HCT116 (cell line): ENCODE measurements around the gene CYB5A. TPM values are rescaled to one million over a fixed set of nuclear protein-coding genes. Genes with fewer than 3 reads are reported as not detected.

Experiments used
- ATAC-seq: fragments of 200-7000 bp; cut with Tn5 transposase; 2 replicates; pipeline ENCODE4 v1.9.1; 2020; ENCODE audit warnings: mild to moderate bottlenecking, moderate library complexity
- Bru-seq: library from RNA; stranded (reverse); fragments of 400-500 nt; gene quantifications from one replicate; lab custom pipeline; 2021; lab: Mats Ljungman, UMichigan
- BruChase-seq, 2 experiments: library from RNA; stranded (reverse); fragments of 400-500 nt; gene quantifications; one replicate each; lab custom pipeline; 2021; lab: Mats Ljungman, UMichigan
- BruUV-seq: library from RNA; stranded (reverse); fragments of 400-500 nt; replicated peaks from 2 replicates; lab custom pipeline; 2021; lab: Mats Ljungman, UMichigan
- CTCF ChIA-PET: fragments of 300-600 bp; sonication (Branson Sonifier 250); formaldehyde crosslinking; loops from one replicate; lab custom pipeline; 2021; ENCODE audit warnings: antibody characterized with exemption; lab: Charles Lee
- POLR2A ChIA-PET: fragments of 300-600, 350-600 bp; sonication (Branson Sonifier 250); formaldehyde crosslinking; loops from one replicate; lab custom pipeline; 2021; ENCODE audit warnings: antibody characterized with exemption; lab: Charles Lee
- RAD21 ChIA-PET, 2 experiments: fragments of 300-600 bp; sonication (Branson Sonifier 250); formaldehyde crosslinking; loops; one replicate each; lab custom pipeline; 2023; ENCODE audit warnings: low total read pairs in 2 of 2; ENCODE audit not compliant: uncharacterized antibody in 2 of 2, unreplicated experiment in 2 of 2, low non-redundant PET in 1 of 2; lab: Charles Lee
- DNase-seq: peaks from one replicate; pipeline ENCODE4 v3.0.0-alpha.2; 2010; ENCODE audit warnings: low read depth, low spot score
- H2AFZ ChIP-seq: fragments of 200-600 bp; shearing (Covaris generic), sonication (generic); 2 replicates; pipeline ENCODE4 v1.6.1; 2017; ENCODE audit warnings: low read depth, mixed run types, mixed read lengths, antibody characterized with exemption, low read length; ENCODE audit not compliant: poor library complexity, severe bottlenecking
- H3K27ac ChIP-seq: 2 replicates; pipeline ENCODE4 v1.5.1; 2012; ENCODE audit warnings: low read depth, low read length
- H3K27me3 ChIP-seq: fragments of 200-600 bp; sonication (generic); 2 replicates; pipeline ENCODE4 v1.6.1; 2016; ENCODE audit warnings: mixed run types, low read length, mixed read lengths; ENCODE audit not compliant: insufficient read depth
- H3K36me3 ChIP-seq, 2 experiments: fragments of 200-500 bp in 1 of 2; fragments of 200-600 bp in 1 of 2; sonication (Bioruptor generic) in 1 of 2; sonication (generic) in 1 of 2; 2 replicates each; pipeline versions ENCODE4 v1.5.1 to v1.6.1; 2014 to 2016; ENCODE audit warnings: low read length in 2 of 2, inconsistent platforms in 1 of 2, mixed read lengths in 1 of 2, mixed run types in 1 of 2; ENCODE audit not compliant: insufficient read depth in 2 of 2, control insufficient read depth in 1 of 2
- H3K4me1 ChIP-seq, 2 experiments: fragments of 200-600 bp in 1 of 2; sonication (generic) in 1 of 2; 2 replicates each; pipeline versions ENCODE4 v1.5.1 to v1.6.1; 2012 to 2017; ENCODE audit warnings: low read length in 2 of 2, inconsistent platforms in 1 of 2, mild to moderate bottlenecking in 1 of 2, mixed read lengths in 1 of 2, mixed run types in 1 of 2, moderate library complexity in 1 of 2; ENCODE audit not compliant: insufficient read depth in 2 of 2, control insufficient read depth in 1 of 2
- H3K4me2 ChIP-seq: fragments of 200-600 bp; sonication (generic); 2 replicates; pipeline ENCODE4 v1.6.1; 2017; ENCODE audit warnings: mixed run types, low read length, mixed read lengths
- H3K4me3 ChIP-seq, 2 experiments: fragments of 200-600 bp in 1 of 2; sonication (generic) in 1 of 2; replicated peaks in 1 of 2; 2 replicates each; pipeline ENCODE4 v1.5.1; 2011 to 2016; ENCODE audit warnings: low read length in 2 of 2, control low read depth in 1 of 2, low read depth in 1 of 2, mild to moderate bottlenecking in 1 of 2, mixed read lengths in 1 of 2, mixed run types in 1 of 2
- H3K79me2 ChIP-seq: fragments of 200-600 bp; sonication (generic); 2 replicates; pipeline ENCODE4 v1.6.1; 2017; ENCODE audit warnings: mild to moderate bottlenecking, mixed run types, low read length, moderate library complexity, mixed read lengths; ENCODE audit not compliant: insufficient read depth
- H3K9ac ChIP-seq: fragments of 200-600 bp; sonication (generic); 2 replicates; pipeline ENCODE4 v1.6.1; 2016; ENCODE audit warnings: low read length, mixed read lengths
- H3K9me2 ChIP-seq: fragments of 200-600 bp; sonication (generic), shearing (Covaris generic); 2 replicates; pipeline ENCODE4 v1.6.1; 2017; ENCODE audit warnings: mixed run types, mild to moderate bottlenecking, moderate library complexity; ENCODE audit not compliant: insufficient read depth
- H3K9me3 ChIP-seq, 2 experiments: fragments of 200-500 bp in 1 of 2; fragments of 200-600 bp in 1 of 2; sonication (Bioruptor generic) in 1 of 2; sonication (generic) in 1 of 2; 2 replicates each; pipeline ENCODE4 v1.6.1; 2014 to 2017; ENCODE audit warnings: low read length in 2 of 2, mixed read lengths in 2 of 2, inconsistent platforms in 1 of 2, low read depth in 1 of 2, mild to moderate bottlenecking in 1 of 2, mixed run types in 1 of 2, moderate library complexity in 1 of 2; ENCODE audit not compliant: control insufficient read depth in 1 of 2, insufficient read depth in 1 of 2
- H4K20me1 ChIP-seq: fragments of 200-600 bp; sonication (generic), shearing (Covaris generic); 2 replicates; pipeline ENCODE4 v1.6.1; 2017; ENCODE audit warnings: mixed run types, mild to moderate bottlenecking, moderate library complexity; ENCODE audit not compliant: insufficient read depth
- CBX3 ChIP-seq: IDR thresholded peaks from 2 replicates; pipeline ENCODE4 v1.6.1; 2012; ENCODE audit warnings: low read depth
- CEBPB ChIP-seq: IDR thresholded peaks from 2 replicates; pipeline ENCODE4 v1.6.1; 2012; ENCODE audit warnings: low read depth
- CTCF ChIP-seq, 3 experiments: fragments of 200-600 bp in 1 of 3; sonication (generic) in 1 of 3; IDR thresholded peaks in 2 of 3; conservative IDR thresholded peaks in 1 of 3; 2 replicates each; pipeline ENCODE4 v1.5.1; 2012 to 2017; ENCODE audit warnings: low read depth in 2 of 3, low read length in 2 of 3, antibody characterized with exemption in 1 of 3, borderline replicate concordance in 1 of 3, control low read depth in 1 of 3, mild to moderate bottlenecking in 1 of 3, mixed read lengths in 1 of 3, mixed run types in 1 of 3, moderate library complexity in 1 of 3; ENCODE audit not compliant: insufficient read depth in 1 of 3
- EZH2 ChIP-seq: fragments of 200-600 bp; sonication (generic); IDR thresholded peaks from 2 replicates; pipeline ENCODE4 v1.6.1; 2017; ENCODE audit warnings: antibody characterized with exemption, mixed run types
- MAX ChIP-seq: IDR thresholded peaks from 2 replicates; pipeline ENCODE4 v1.6.1; 2012
- POLR2AphosphoS5 ChIP-seq: IDR thresholded peaks from 2 replicates; pipeline ENCODE4 v1.6.1; 2011; ENCODE audit warnings: mild to moderate bottlenecking, low read depth, low read length, moderate library complexity
- SP1 ChIP-seq: IDR thresholded peaks from 2 replicates; pipeline ENCODE4 v1.6.1; 2012; ENCODE audit warnings: low read depth
- SRF ChIP-seq: IDR thresholded peaks from 2 replicates; pipeline ENCODE4 v1.6.1; 2012; ENCODE audit warnings: low read depth
- TCF7L2 ChIP-seq: IDR thresholded peaks from 2 replicates; pipeline ENCODE4 v1.7.0; 2011; ENCODE audit warnings: borderline replicate concordance, inconsistent platforms; ENCODE audit not compliant: insufficient read depth, insufficient read length; ENCODE audit errors: extremely low read depth
- YY1 ChIP-seq: IDR thresholded peaks from 2 replicates; pipeline ENCODE4 v1.6.1; 2011; ENCODE audit warnings: low read length, low read depth, moderate library complexity, mild to moderate bottlenecking; ENCODE audit not compliant: insufficient replicate concordance; ENCODE audit errors: extremely low read depth
- ZFX ChIP-seq: fragments of 450-650 bp; IDR thresholded peaks from 2 replicates; pipeline ENCODE4 v1.6.1; 2017
- ZNF274 ChIP-seq: fragments of 200-500 bp; sonication (Bioruptor generic); IDR thresholded peaks from 2 replicates; pipeline ENCODE4 v1.6.1; 2014; ENCODE audit warnings: mild to moderate bottlenecking, low read depth, low read length, inconsistent platforms
- intact Hi-C: fragments of 100-400 bp; cut with micrococcal nuclease; formaldehyde crosslinking; loops from 2 replicates; pipeline ENCODE4 v1.10.0; 2022
- long read RNA-seq: library from polyadenylated mRNA; unstranded; transcript quantifications from one replicate; pipeline ENCODE4 v2.0.0, GENCODE V29; 2021; ENCODE audit not compliant: unreplicated experiment
- polyA plus RNA-seq: library from polyadenylated mRNA; unstranded; fragments of >200 nt; gene quantifications from 2 replicates; pipeline ENCODE4 v1.2.1, GENCODE V29; 2012; ENCODE audit warnings: missing spikeins
- total RNA-seq: library from RNA; stranded (reverse); gene quantifications from one replicate; pipeline ENCODE4 v1.2.1, GENCODE V29; 2021; ENCODE audit not compliant: unreplicated experiment

CYB5A gene
- total RNA-seq = 37.7 TPM
- 33.0 and 38.8 TPM in 2 replicates for polyA plus RNA-seq
- Bru-seq, nascent RNA = percentile 38 among the genes with signal in this experiment
- percentile 39 among the genes with signal in this experiment for BruChase-seq, experiment 1, labeled RNA remaining after a 6-hour chase
- percentile 43 among the genes with signal in this experiment for BruChase-seq, experiment 2, labeled RNA remaining after a 2-hour chase
- long read RNA-seq, transcript CYB5A-202 (5 exons, 3,283 nt) = major isoform, 29 of 41 reads
- long read RNA-seq, partial matches to known transcripts = 0 of 41 reads
- long read RNA-seq, other reads (novel, unspliced or antisense) = 12 of 41 reads

GRCh38 chr18:74291771-74292540, at the start of gene CYB5A:
Gene CYB5A (minus strand): TSS chr18:74291963. CDS start chr18:74291875, 88 bp downstream.
- H3K9me2 ChIP-seq = no peaks in the 10 kb centered on the region
- H3K27me3 ChIP-seq = no peaks in the 10 kb centered on the region
- peak within 1 kb of the TSS; percentile 52 for H3K9ac ChIP-seq
- RAD21 ChIA-PET = no interaction called here
- DNase-seq (peak; percentile 83), ATAC-seq (peak; percentile 96)
- H4K20me1 ChIP-seq = no peaks in the 10 kb centered on the region
- peak within 1 kb of the TSS; percentile 62 to 75 for H3K4me3 ChIP-seq
- peaks cover 7 to 19% of the 10 kb centered on the region in 2 experiments; a peak in 3 of 4 replicates for H3K4me1 ChIP-seq
- no peaks in the 10 kb centered on the region for H3K36me3 ChIP-seq
- TF ChIP-seq CBX3 (no peak), SP1 (peak; percentile 96), MAX (peak; percentile 29), ZFX (no peak), CEBPB (no peak), YY1 (no peak), SRF (no peak), TCF7L2 (no peak), POLR2AphosphoS5 (peak; percentile 65; the same call in 1 of the 2 replicates), ZNF274 (no peak), EZH2 (no peak), CTCF (IDR thresholded peaks at IDR 0.05 in 2 of 3, conservative IDR thresholded peaks at IDR 0.05 in 1 of 3; ENCODE audit: borderline replicate concordance in 1 of 3, insufficient read depth in 1 of 3, low read depth in 2 of 3, low read length in 2 of 3) (0 out of 6 replicates have a peak, but pooled peaks of 1 of the 3 experiments have one; percentile 7)
- intact Hi-C loops = loop anchor here (2.0 to 5.0 kb wide), 2 partner anchors 143 to 200 kb away; partner anchors contain the start of gene TIMM21
- H3K4me2 ChIP-seq = peak within 1 kb of the TSS; percentile 93
- CTCF ChIA-PET = no interaction called here
- no peaks in the 10 kb centered on the region for H3K79me2 ChIP-seq
- POLR2A ChIA-PET = no interaction called here
- no TSS peak for BruUV-seq
- peak within 1 kb of the TSS; percentile 82 for H2AFZ ChIP-seq
- H3K9me3 ChIP-seq = 0 out of 4 replicates have a peak, but pooled peaks cover 0 to 3% of the 10 kb centered on the region in 2 experiments
- peak within 1 kb of the TSS; percentile 20; the same call in 1 of the 2 replicates for H3K27ac ChIP-seq
